Urinary bladder (tissue), 4 donors: ENCODE data around the gene CCSER1. TPM values are rescaled to one million over a fixed set of nuclear protein-coding genes. Genes with fewer than 3 reads are reported as not detected.
"Not testable (repeated sequence)": the region's sequence is repeated elsewhere in the genome, so short reads cannot be mapped to it uniquely, and the experiment has no call there.

Source experiments
- DNase-seq: peaks from one replicate; pipeline ENCODE4 v3.0.0-alpha.2; 2015; ENCODE audit errors: extremely low spot score
- H3K27ac ChIP-seq: one replicate; pipeline ENCODE4 v1.5.1; 2013; ENCODE audit warnings: low read depth, mild to moderate bottlenecking, moderate library complexity
- H3K36me3 ChIP-seq: one replicate; pipeline ENCODE4 v1.6.1; 2013; ENCODE audit warnings: mild to moderate bottlenecking, moderate library complexity; ENCODE audit not compliant: insufficient read depth
- H3K4me1 ChIP-seq: one replicate; pipeline ENCODE4 v1.6.1; 2013; ENCODE audit warnings: mild to moderate bottlenecking, moderate library complexity; ENCODE audit not compliant: insufficient read depth
- H3K4me3 ChIP-seq: one replicate; pipeline ENCODE4 v1.5.1; 2013; ENCODE audit warnings: low read depth, low read length
- WGBS: extraction: QIAGEN DNeasy Blood & Tissue Kit; methylation state at CpG from one replicate; pipeline ENCODE4 v1.1.7; 2013; 5-methylcytosine and 5-hydroxymethylcytosine counted together
- polyA plus RNA-seq: library from polyadenylated mRNA; stranded (reverse); fragments of 200-250 nt; gene quantifications from one replicate; pipeline ENCODE4 v1.2.3, GENCODE V29; 2013
- total RNA-seq: library from RNA; depleted of rRNA; stranded (reverse); fragments of >200 nt; gene quantifications from one replicate; pipeline ENCODE4 v1.2.3, GENCODE V29; 2014
- donor health status: healthy with polysubstance abuse.
- donor health status: healthy.

Gene CCSER1
- total and polyA plus RNA-seq, 2 donors, result 1.4 to 88.0 TPM

DNA sequence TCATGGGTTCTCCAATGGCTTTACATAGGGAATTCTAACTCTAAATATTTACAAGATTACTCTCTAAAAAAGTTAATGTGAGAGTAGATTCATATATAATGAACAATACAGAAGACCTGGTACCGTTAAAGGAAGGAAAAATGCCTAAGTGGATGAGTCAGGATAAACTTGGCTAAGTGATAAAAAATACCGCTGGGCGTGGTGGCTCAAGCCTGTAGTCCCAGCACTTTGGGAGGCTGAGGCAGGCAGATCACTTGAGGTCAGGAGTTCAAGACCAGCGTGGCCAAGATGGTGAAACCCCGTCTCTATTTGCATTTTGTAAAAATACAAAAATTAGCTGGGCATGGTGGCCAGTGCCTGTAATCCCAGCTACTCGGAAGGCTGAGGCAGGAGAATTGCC, 189.9 kb downstream of the CCSER1 start:
- H3K36me3 ChIP-seq, H3K4me1 ChIP-seq, H3K27ac ChIP-seq, DNase-seq, H3K4me3 ChIP-seq: not testable (repeated sequence)
- 91% methylated on average over 6 of the region's 6 CpGs for WGBS

DNA sequence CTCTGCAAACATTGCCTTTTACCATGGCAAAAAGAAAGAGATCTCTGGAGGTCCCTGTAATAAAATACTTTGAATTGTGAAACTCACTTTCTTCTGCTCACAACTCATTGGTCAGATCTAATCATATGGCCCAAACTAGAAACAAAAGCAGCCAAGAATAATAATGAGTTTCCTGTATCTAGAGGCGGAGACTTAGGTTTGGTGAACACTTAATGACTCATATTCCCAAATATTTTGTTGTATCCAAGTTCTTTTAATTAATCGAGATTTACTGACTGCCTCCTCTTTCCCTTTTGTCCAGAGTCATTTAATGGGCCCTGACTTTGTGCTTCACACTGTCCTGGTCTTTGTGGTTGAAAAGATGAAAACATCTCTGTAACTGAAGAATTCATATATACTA, 190.6 kb downstream of the CCSER1 start:
- H3K36me3 ChIP-seq, result no peaks in the 10 kb centered on the region
- no peak overlapping the region for H3K4me3 ChIP-seq
- WGBS, result 60% methylated on average over 2 of the region's 2 CpGs
- DNase-seq, result no peak
- H3K27ac ChIP-seq, result no peak overlapping the region
- no peaks in the 10 kb centered on the region for H3K4me1 ChIP-seq

- no peak for DNase-seq
- 72% methylated on average over 2 of the region's 2 CpGs for WGBS
- no peaks in the 10 kb centered on the region for H3K4me1 ChIP-seq
- H3K36me3 ChIP-seq, result no peaks in the 10 kb centered on the region
- H3K4me3 ChIP-seq, result no peak overlapping the region
- H3K27ac ChIP-seq, result no peak overlapping the region
Measured at GRCh38 chr4:90318193-90318592, 191.0 kb downstream of the CCSER1 start.

DNA sequence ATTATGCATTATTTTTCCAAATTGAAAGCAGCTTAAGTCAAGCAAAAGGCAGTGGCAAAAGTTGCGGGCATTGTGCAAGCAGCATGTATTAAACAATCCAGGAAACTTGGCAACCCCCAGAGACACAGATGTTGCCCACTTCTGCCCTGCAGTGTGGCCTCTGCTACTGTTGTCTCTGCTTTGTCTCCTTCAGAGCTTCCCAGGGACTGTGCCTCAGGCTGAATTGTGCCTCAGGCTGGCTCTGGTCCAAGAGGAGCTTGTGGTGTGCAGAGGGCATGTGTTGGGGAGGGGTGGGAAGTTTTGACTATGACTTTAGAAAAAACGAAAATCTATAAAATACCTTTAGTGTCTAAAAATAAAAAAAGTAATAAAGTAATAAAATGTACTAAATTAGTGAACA, 201.4 kb downstream of the CCSER1 start:
- no peak overlapping the region for H3K27ac ChIP-seq
- no peak overlapping the region for H3K4me3 ChIP-seq
- DNase-seq, result no peak
- 22% methylated on average over 2 of the region's 2 CpGs for WGBS
- H3K4me1 ChIP-seq, result no peaks in the 10 kb centered on the region
- H3K36me3 ChIP-seq, result no peaks in the 10 kb centered on the region

GRCh38 chr4:90330546-90330945, 203.4 kb downstream of the CCSER1 start:
- no peak overlapping the region for H3K4me3 ChIP-seq
- H3K4me1 ChIP-seq, result no peaks in the 10 kb centered on the region
- no peaks in the 10 kb centered on the region for H3K36me3 ChIP-seq
- no peak overlapping the region for H3K27ac ChIP-seq
- DNase-seq, result no peak
- 52% methylated on average over 3 of the region's 3 CpGs for WGBS

GRCh38 chr4:90345549-90346215, 218.5 kb downstream of the CCSER1 start:
- Histone ChIP-seq H3K4me1 (no peaks in the 10 kb centered on the region), H3K36me3 (no peaks in the 10 kb centered on the region), H3K4me3 (no peak overlapping the region), H3K27ac (no peak overlapping the region)
- 85% methylated on average over 3 of the region's 3 CpGs for WGBS
- no peak for DNase-seq

- Histone ChIP-seq H3K27ac (no peak overlapping the region), H3K36me3 (no peaks in the 10 kb centered on the region), H3K4me1 (no peaks in the 10 kb centered on the region), H3K4me3 (no peak overlapping the region)
- no peak for DNase-seq
- WGBS, result 71% methylated on average over 2 of the region's 2 CpGs
Measured at GRCh38 chr4:90349636-90350035, 222.4 kb downstream of the CCSER1 start.

DNA sequence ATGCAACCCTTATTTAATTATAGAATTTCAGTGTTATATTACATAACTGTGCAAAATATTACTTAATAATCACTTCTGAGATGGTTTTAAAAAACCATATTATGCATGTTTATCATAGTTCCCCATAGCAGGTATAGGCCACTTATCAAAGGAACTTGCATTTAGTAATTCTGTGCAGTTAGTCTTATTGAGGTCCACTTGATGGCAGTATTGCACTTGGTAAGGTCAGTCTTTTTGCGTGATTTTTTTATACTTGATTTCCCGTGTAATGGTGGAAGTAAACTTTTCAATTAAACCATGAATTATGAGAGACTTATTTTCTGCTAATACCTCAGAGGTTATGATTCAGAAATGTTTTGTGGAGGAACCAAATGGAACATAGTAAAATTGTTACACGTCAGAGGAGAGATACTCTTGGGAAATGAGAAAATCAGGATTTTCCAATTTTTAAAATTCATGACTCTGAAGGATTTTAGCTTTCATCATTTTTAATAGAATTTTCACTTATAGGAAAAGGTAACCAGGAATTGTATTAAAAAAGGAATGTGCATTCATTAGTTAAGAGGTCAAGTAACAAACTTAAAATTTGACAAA, 230.0 kb downstream of the CCSER1 start:
- peak; percentile 21 for DNase-seq
- 21% methylated on average over 3 of the region's 3 CpGs for WGBS
- H3K36me3 ChIP-seq, result no peaks in the 10 kb centered on the region
- no peak overlapping the region for H3K4me3 ChIP-seq
- H3K27ac ChIP-seq, result no peak overlapping the region
- no peaks in the 10 kb centered on the region for H3K4me1 ChIP-seq

DNA sequence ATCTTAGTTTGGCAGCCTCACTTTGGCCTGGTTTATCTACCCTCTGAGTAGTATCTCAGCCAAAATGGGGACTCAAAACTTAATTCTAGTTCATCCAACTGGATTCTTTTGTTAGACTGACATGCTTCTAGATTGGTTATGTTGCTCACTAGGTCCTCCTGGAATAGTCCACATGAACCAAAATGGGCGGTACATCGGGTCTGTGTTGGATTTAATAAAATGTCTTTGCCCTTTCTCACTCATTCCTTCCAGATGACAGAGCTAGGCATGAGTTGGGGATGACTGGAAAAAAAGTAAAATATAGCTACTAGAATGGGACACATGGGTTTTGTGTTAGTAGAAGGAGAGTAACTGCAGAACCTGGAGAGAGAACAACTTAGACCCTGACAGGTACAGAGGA, 247.9 kb downstream of the CCSER1 start:
- DNase-seq, result no peak
- H3K27ac ChIP-seq, result no peak overlapping the region
- WGBS, result 96% methylated on average over 2 of the region's 2 CpGs
- H3K4me3 ChIP-seq, result no peak overlapping the region
- no peaks in the 10 kb centered on the region for H3K4me1 ChIP-seq
- H3K36me3 ChIP-seq, result no peaks in the 10 kb centered on the region

DNA sequence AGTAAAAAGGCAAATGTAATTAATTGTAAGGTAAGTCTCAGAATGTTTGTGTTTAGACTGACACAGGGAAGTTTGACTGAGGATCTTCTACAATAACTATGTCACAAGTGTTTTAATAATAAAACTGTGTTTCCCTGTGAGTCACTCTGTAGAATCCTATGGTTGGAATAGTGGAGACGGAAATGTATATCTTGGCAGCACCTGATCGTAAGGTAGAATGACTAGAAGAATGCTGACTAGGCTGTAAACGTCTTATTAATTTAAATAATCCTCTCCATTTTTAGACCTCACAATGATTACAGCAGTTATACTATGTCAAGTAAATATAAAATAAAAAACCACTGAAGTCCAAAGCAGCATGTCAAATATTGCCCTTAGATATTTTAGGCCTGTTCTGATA, 266.0 kb downstream of the CCSER1 start:
- H3K4me3 ChIP-seq, result no peak overlapping the region
- DNase-seq, result no peak
- no peaks in the 10 kb centered on the region for H3K4me1 ChIP-seq
- WGBS, result 83% methylated on average over 3 of the region's 3 CpGs
- no peak overlapping the region for H3K27ac ChIP-seq
- no peaks in the 10 kb centered on the region for H3K36me3 ChIP-seq

DNA sequence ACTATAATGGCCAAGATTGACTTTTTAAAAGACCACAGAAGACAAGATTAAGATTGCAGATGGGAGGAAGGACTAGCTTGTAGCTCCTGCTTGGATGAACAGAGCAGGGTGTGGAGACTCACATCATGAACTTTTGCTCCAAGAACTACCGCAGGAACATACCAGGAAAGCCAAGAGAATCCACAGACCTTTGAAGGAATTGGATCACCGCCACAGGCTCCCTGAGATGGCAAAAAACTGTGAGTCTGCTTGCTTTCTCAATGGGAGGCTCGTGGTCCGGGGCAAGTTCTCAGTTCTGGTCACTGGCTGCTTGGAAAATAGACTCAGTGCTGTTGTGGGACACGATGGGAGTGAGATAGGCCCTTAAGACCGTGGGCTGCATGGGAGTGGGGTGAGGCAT, 276.6 kb downstream of the CCSER1 start:
- WGBS, result 93% methylated on average over 6 of the region's 6 CpGs
- Histone ChIP-seq H3K4me1 (no peaks in the 10 kb centered on the region), H3K4me3 (no peak overlapping the region), H3K27ac (no peak overlapping the region), H3K36me3 (no peaks in the 10 kb centered on the region)
- no peak for DNase-seq

DNA sequence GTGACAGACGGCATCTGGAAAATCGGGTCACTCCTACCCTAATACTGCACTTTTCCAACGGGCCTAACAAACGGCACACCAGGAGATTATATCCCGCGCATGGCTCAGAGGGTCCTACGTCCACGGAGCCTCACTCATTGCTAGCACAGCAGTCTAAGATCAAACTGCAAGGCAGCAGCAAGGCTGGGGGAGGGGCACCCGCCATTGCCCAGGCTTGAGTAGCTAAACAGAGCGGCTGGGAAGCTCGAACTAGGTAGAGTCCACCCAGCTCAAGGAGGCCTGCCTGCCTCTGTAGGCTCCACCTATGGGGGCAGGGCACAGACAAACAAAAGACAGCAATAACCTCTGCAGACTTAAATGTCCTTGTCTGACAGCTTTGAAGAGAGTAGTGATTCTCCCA, 280.7 kb downstream of the CCSER1 start:
- H3K4me1 ChIP-seq, H3K4me3 ChIP-seq, DNase-seq, H3K36me3 ChIP-seq, H3K27ac ChIP-seq: not testable (repeated sequence)
- 96% methylated on average over 11 of the region's 11 CpGs for WGBS

GRCh38 chr4:90412786-90413185, 285.6 kb downstream of the CCSER1 start:
- not testable (repeated sequence) for H3K4me3 ChIP-seq, DNase-seq, H3K4me1 ChIP-seq, H3K27ac ChIP-seq, H3K36me3 ChIP-seq

- Histone ChIP-seq H3K4me3 (no peak overlapping the region), H3K4me1 (no peaks in the 10 kb centered on the region), H3K36me3 (no peaks in the 10 kb centered on the region), H3K27ac (no peak overlapping the region)
- 87% methylated on average over 5 of the region's 5 CpGs for WGBS
- DNase-seq, result no peak
Measured at GRCh38 chr4:90415116-90415515, 287.9 kb downstream of the CCSER1 start.
